Vagina (tissue), 2 donors: ENCODE results near the gene EXD2.

Experiments
- POLR2A ChIP-seq, 2 donors: fragments of 450-650 bp; IDR thresholded peaks; one replicate each; pipeline ENCODE4 v1.6.1; 2017; ENCODE audit warnings: antibody characterized with exemption in 2 of 2, mild to moderate bottlenecking in 2 of 2, moderate library complexity in 2 of 2
- TF ChIP-seq, protein P1 (sequence below), 3 experiments: fragments of 450-650 bp in 2 of 3; fragments of 200-600 bp in 1 of 3; sonication (generic) in 1 of 3; IDR thresholded peaks; one replicate each; pipeline ENCODE4 v1.5.1; 2017 to 2019; ENCODE audit warnings: antibody characterized with exemption in 3 of 3, mild to moderate bottlenecking in 2 of 3, moderate library complexity in 2 of 3

DNA sequence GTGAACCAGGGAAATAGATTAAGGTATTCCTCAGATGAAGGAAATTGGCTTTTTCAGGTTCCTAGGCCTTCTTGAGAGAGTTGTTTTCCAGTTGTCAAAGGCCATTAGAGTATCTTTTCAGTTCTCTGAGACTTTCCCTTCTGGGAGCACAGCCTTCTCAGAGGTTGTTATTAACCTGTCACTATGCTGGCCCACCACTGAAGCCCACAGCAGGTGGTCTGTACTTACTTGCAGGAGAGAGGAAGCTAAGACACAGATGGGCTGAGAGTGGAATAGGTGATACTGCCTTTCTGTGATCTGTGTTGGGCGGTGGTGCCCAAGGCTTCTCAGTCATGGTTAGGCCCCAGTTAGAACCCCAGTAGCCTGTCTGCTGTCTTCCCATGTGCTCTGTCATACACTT, 45.8 kb downstream of the EXD2 start:
- TF ChIP-seq, protein P1, sequence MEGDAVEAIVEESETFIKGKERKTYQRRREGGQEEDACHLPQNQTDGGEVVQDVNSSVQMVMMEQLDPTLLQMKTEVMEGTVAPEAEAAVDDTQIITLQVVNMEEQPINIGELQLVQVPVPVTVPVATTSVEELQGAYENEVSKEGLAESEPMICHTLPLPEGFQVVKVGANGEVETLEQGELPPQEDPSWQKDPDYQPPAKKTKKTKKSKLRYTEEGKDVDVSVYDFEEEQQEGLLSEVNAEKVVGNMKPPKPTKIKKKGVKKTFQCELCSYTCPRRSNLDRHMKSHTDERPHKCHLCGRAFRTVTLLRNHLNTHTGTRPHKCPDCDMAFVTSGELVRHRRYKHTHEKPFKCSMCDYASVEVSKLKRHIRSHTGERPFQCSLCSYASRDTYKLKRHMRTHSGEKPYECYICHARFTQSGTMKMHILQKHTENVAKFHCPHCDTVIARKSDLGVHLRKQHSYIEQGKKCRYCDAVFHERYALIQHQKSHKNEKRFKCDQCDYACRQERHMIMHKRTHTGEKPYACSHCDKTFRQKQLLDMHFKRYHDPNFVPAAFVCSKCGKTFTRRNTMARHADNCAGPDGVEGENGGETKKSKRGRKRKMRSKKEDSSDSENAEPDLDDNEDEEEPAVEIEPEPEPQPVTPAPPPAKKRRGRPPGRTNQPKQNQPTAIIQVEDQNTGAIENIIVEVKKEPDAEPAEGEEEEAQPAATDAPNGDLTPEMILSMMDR (IDR thresholded peaks at IDR 0.05), result no peak
- no peak for TF ChIP-seq POLR2A (IDR thresholded peaks at IDR 0.05)
